ENCODE results near the gene NR5A2.

Gene NR5A2

GRCh38 chr1:200027264-200027823, at the start of gene NR5A2:
Gene NR5A2, plus strand, starts transcription at chr1:200027710. Its CDS starts 138 bp downstream, at chr1:200027848.
- DNase-seq = no peak

DNA sequence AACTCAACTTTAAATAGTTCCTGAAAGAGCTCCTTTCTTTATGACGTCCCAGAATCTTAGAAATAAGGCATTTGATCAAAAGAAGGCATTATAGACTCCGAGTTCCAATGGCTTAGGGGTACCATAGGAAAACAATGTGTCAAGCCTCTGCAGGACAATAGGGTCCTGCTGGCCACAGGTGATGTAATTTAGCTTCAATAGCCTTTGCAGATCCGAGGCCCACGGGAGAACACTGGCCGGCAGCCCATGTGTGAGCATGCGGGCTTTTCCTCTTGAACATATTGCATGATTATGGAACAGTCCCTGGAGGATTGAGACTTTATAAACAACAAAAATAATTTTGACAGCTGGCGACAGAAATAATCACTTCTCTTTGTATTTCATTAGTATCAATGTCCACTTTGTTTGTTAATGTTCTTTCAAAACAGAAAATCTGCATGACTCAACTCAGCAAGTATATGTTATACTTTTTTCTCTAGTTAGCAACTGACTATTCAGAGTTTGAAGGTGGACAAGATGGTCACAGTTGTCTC, 49.0 kb upstream of the NR5A2 start:
- DNase-seq = no peak

- DNase-seq = no peak
Observed at GRCh38 chr1:199979071-199979470, 48.4 kb upstream of the NR5A2 start.

DNA sequence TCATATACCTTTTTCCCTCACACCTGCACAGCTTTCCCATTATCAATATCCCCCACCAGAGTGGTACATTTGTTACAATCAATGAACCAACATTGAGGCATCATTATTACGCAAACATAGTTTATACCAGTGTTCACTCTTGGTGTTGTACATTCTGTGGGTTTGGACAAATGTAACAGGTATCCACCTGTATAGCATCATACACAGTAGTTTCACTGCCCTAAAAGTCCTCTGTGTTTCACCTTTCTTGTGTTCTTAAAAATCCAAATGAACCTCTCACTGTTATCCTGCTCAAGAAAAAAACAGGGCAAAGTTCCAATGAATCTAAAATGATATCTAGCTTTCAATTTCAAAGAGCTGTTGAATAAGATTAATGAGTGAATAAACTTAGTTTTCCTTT, 45.9 kb upstream of the NR5A2 start:
- DNase-seq = no peak

DNA sequence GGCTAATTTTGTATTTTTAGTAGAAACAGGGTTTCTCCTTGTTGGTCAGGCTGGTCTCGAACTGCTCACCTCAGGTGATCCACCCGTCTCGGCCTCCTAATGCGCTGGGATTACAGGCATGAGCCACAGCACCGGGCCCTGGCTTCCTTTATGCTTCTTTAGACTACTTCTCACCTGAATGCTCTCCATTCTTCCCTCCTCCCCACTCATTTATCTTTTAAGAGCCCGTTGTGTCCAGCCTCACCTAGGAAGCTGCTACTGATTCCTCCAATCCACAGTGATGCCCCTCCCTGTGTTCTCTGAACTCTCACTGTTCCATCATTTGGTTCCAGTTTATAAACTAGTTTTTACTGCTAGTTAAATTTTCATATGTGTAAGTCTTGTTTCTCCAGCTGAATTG, 44.9 kb upstream of the NR5A2 start:
- no peak for DNase-seq

- DNase-seq = no peak
Observed at GRCh38 chr1:199983531-199983930, 44.0 kb upstream of the NR5A2 start.

GRCh38 chr1:199995096-199995685, 32.3 kb upstream of the NR5A2 start:
- DNase-seq = no peak

- DNase-seq = no peak
Observed at GRCh38 chr1:200005165-200005564, 22.3 kb upstream of the NR5A2 start.

GRCh38 chr1:200006711-200007110, 20.8 kb upstream of the NR5A2 start:
- DNase-seq = no peak

- no peak for DNase-seq
Observed at GRCh38 chr1:200015811-200016210, 11.7 kb upstream of the NR5A2 start.

DNA sequence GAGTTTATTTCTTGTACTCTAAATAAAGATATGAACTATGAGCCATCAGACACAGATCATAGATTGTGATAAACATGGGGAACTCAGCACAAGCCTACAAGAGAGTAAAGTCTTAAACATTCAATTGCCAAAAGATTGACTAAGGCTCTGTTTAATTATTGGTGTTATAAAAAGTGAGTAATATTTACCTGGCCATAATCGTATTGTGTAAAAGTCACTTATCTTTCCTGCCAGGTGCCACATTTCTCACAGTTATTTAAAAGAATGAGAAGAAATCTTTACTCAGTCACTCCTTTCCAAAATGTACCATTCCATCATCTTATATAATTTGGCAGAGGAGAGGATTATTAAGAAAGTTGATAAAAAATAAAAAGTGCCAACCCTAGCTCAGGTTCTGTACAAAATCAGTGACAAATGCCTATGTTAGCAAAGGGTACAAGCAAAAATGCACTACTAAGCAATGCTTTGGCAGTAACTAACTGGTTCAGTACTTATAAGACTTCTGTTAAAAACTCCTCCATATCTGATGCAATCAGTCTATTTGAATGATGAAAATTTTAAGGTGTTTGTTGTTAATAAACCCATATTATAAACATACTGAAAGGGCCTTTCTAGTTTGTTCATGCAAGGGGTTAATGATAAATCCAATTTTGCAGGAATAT, 5.8 kb upstream of the NR5A2 start:
- no peak for DNase-seq

DNA sequence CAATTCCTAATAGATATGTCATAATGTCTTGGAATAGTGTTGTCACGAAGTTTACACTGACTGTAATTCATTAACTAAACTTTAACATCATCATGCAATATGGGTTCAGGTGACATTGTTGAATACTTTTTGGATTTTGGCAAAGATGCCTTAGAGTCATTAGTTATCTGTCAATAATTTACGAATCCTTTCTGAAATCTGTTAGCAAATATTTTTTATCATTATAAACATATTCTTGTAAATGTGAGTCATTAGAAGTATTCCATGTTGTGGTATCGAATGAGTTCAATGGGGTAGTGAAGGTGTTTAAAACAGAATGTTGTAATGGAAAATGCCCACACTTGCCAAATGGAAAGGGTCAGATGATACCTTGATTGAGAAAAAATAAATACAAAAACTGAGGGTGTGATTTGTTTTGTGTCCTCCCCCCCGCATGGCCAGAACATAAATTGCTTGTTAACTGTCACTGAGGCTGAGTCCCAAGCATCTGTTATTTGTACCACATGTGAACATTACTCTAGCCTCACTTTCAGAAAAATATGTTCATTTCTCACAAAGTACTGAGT, 5.2 kb upstream of the NR5A2 start:
- no peak for DNase-seq

GRCh38 chr1:200028586-200029034, 1.1 kb downstream of the NR5A2 start:
- DNase-seq = no peak

- DNase-seq = no peak
Observed at GRCh38 chr1:200029035-200029821, 1.7 kb downstream of the NR5A2 start.

DNA sequence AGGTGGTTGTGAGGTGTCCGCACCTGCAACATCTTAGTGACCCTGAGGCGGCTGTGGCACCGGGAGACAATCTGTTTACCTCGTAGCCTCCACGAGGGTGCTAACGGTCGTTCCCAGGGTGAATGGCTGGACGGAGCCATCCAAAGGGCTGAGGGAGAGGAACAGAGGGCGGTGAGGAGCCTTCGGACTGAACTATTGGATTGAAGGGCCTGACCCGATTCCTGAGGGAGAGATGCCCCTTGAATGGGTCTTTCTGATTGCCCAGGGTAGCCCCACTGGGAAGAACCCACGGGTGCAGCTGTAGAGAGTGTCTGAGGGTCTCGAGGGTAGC, 2.3 kb downstream of the NR5A2 start:
- no peak for DNase-seq

GRCh38 chr1:200030791-200031190, 3.3 kb downstream of the NR5A2 start:
- DNase-seq = no peak

DNA sequence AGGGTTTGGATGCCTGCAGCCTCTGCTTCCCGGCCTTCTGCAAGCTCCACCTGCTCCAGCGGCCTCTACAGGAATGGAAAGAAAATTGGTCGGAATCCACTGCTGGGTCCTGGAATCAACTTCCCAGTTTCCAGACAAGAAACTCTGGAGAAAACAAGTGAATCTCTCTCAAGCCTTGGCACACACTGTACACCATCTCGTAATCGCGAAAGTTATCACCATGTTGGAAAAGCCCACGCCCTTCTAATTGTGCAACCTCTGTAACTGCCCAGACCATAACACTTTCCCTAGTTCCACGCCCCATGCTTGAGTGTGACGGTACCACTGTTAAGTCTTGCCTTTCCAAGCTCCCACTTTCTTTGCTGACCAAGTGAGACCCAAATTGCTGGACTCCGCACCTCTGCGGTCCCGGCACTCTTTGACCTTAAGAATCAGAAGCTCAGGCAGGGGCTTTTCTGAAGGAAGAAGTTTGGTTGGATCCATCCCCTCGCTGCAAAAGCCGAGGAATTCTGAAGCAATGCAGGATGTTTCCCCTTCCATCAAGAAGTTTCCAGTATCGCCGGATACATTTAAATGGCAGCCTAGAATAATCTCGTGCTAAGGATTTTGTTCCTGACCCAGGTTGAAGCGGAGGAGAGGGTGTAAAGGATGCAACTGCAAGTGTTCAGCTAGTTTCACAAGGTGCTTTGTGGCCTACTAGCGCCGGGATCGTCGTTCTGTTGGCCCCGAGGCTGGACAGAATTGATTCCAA, 6.2 kb downstream of the NR5A2 start:
- DNase-seq = no peak

DNA sequence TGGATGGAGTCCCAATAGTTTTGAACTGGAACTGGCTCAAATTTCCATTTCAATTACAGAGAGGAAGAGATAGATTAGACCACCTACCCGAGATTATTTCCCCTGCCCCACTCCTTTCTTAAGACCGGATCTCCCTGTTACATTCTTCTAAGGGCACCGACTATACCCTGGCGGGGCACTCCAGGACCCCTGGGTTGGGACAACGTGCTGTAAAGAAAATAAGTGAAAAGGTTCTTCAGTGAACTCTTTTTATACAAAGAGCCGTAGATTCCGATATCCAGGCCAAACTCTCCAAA, 6.7 kb downstream of the NR5A2 start:
- DNase-seq = no peak

GRCh38 chr1:200034761-200035396, 7.4 kb downstream of the NR5A2 start:
- no peak for DNase-seq

- no peak for DNase-seq
Observed at GRCh38 chr1:200035397-200035955, 8.0 kb downstream of the NR5A2 start.

- DNase-seq = no peak
Observed at GRCh38 chr1:200035956-200036618, 8.6 kb downstream of the NR5A2 start.
